ENCODE measurements around the gene METRN.

- TF ChIP-seq POLR2A (IDR thresholded peaks at IDR 0.05) = no peak
- TF ChIP-seq CTCF (IDR thresholded peaks at IDR 0.05) = no peak
Observed at GRCh38 chr16:726188-726437, 11.2 kb downstream of the METRN start.

All from adrenal gland (tissue), 5 donors.